Activated naive CD4-positive, alpha-beta T cell treated with Interleukin-2 at 50 U/mL for 16 hours (primary cell): ENCODE results near the gene CHST11.

Experiments used
- DNase-seq: peaks from one replicate; pipeline ENCODE4 v3.0.0-alpha.2; 2020

Gene CHST11

GRCh38 chr12:104456417-104456949, at the start of gene CHST11:
CHST11 (plus strand) TSS chr12:104456948.
- DNase-seq: peak; percentile 79

GRCh38 chr12:104407438-104407837, 49.3 kb upstream of the CHST11 start:
- DNase-seq: no peak

GRCh38 chr12:104407922-104408321, 48.8 kb upstream of the CHST11 start:
- DNase-seq: no peak

- DNase-seq: no peak
Measured at GRCh38 chr12:104410326-104410725, 46.4 kb upstream of the CHST11 start.

- DNase-seq: no peak
Measured at GRCh38 chr12:104410786-104411185, 46.0 kb upstream of the CHST11 start.

GRCh38 chr12:104411826-104412641, 44.7 kb upstream of the CHST11 start:
- no peak for DNase-seq

GRCh38 chr12:104412681-104413080, 44.1 kb upstream of the CHST11 start:
- DNase-seq: no peak

- no peak for DNase-seq
Measured at GRCh38 chr12:104413330-104413729, 43.4 kb upstream of the CHST11 start.

- no peak for DNase-seq
Measured at GRCh38 chr12:104414581-104415341, 42.0 kb upstream of the CHST11 start.

GRCh38 chr12:104415342-104415980, 41.3 kb upstream of the CHST11 start:
- DNase-seq: no peak

- DNase-seq: no peak
Measured at GRCh38 chr12:104416136-104416535, 40.6 kb upstream of the CHST11 start.

- no peak for DNase-seq
Measured at GRCh38 chr12:104416585-104416984, 40.2 kb upstream of the CHST11 start.

- no peak for DNase-seq
Measured at GRCh38 chr12:104419717-104420116, 37.0 kb upstream of the CHST11 start.

GRCh38 chr12:104420868-104421267, 35.9 kb upstream of the CHST11 start:
- no peak for DNase-seq

GRCh38 chr12:104421343-104421742, 35.4 kb upstream of the CHST11 start:
- no peak for DNase-seq

- no peak for DNase-seq
Measured at GRCh38 chr12:104422441-104422840, 34.3 kb upstream of the CHST11 start.

GRCh38 chr12:104423273-104423672, 33.5 kb upstream of the CHST11 start:
- no peak for DNase-seq

- no peak for DNase-seq
Measured at GRCh38 chr12:104423809-104424208, 32.9 kb upstream of the CHST11 start.

GRCh38 chr12:104424955-104425354, 31.8 kb upstream of the CHST11 start:
- DNase-seq: no peak

GRCh38 chr12:104425614-104426013, 31.1 kb upstream of the CHST11 start:
- no peak for DNase-seq

- no peak for DNase-seq
Measured at GRCh38 chr12:104426926-104427546, 29.7 kb upstream of the CHST11 start.

- no peak for DNase-seq
Measured at GRCh38 chr12:104427547-104427938, 29.2 kb upstream of the CHST11 start.

- no peak for DNase-seq
Measured at GRCh38 chr12:104433061-104433460, 23.7 kb upstream of the CHST11 start.
